HepG2 (cell line): ENCODE measurements around the gene ATRIP. TPM values are rescaled to one million over a fixed set of nuclear protein-coding genes. Genes with fewer than 3 reads are reported as not detected.

Experiments used
- ATAC-seq: fragments of 200-7000 bp; cut with Tn5 transposase; 3 replicates; pipeline ENCODE4 v1.9.1; 2020; ENCODE audit warnings: mild to moderate bottlenecking, moderate library complexity
- BruUV-seq: library from RNA; stranded (reverse); fragments of 400-500 nt; replicated peaks from 2 replicates; lab custom pipeline; 2021; lab: Mats Ljungman, UMichigan
- CTCF ChIA-PET: fragments of 300-600 bp; formaldehyde crosslinking; extraction: SDS; loops from one replicate; lab custom pipeline; 2021; ENCODE audit warnings: low total read pairs, inconsistent platforms, low intra/inter-chr PET ratio; lab: Yijun Ruan, JAX
- POLR2A ChIA-PET: fragments of 350-600 bp; sonication (Branson Sonifier 250); formaldehyde crosslinking; loops from one replicate; lab custom pipeline; 2020; ENCODE audit warnings: antibody characterized with exemption, inconsistent platforms; lab: Yijun Ruan, JAX
- DNase-seq: peaks from one replicate; pipeline ENCODE4 v3.0.0-alpha.2; 2015; ENCODE audit warnings: low spot score
- FAIRE-seq: peaks from 3 replicates; lab custom pipeline; 2011; peaks lifted over from hg19 to GRCh38; lab: Jason Lieb, UNC
- H2AFZ ChIP-seq: one replicate; pipeline ENCODE4 v1.6.1; 2011; ENCODE audit warnings: low read length, inconsistent platforms
- H3K27ac ChIP-seq: fragments of 300-600 bp; 3 replicates; pipeline ENCODE4 v1.8.0; 2011; ENCODE audit warnings: mixed run types, mild to moderate bottlenecking, mixed read lengths, low read length, inconsistent platforms; ENCODE audit not compliant: insufficient read depth; ENCODE audit errors: extremely low read length
- H3K27me3 ChIP-seq, 2 experiments: fragments of 200-600 bp in 1 of 2; 2 replicates in 1 of 2; 3 replicates in 1 of 2; pipeline versions ENCODE4 v1.6.0 to v1.8.0; 2011; ENCODE audit warnings: low read length in 2 of 2, mild to moderate bottlenecking in 2 of 2, moderate library complexity in 2 of 2, inconsistent platforms in 1 of 2; ENCODE audit not compliant: insufficient read depth in 2 of 2, control insufficient read depth in 1 of 2
- H3K36me3 ChIP-seq, 2 experiments: fragments of 200-600 bp in 1 of 2; replicated peaks in 1 of 2; 2 replicates in 1 of 2; 3 replicates in 1 of 2; pipeline versions ENCODE4 v1.5.1 to v1.8.0; 2011; ENCODE audit warnings: low read length in 2 of 2, inconsistent platforms in 1 of 2; ENCODE audit not compliant: insufficient read depth in 2 of 2, control insufficient read depth in 1 of 2
- H3K4me1 ChIP-seq: 2 replicates; pipeline ENCODE4 v1.5.1; 2012; ENCODE audit warnings: low read length, inconsistent platforms; ENCODE audit not compliant: insufficient read depth
- H3K4me2 ChIP-seq: 2 replicates; pipeline ENCODE4 v1.6.0; 2011; ENCODE audit warnings: low read depth, low read length, inconsistent platforms
- H3K4me3 ChIP-seq, 3 experiments: fragments of 200-600 bp in 1 of 3; sonication (generic), shearing (Covaris generic) in 1 of 3; replicated peaks in 1 of 3; 2 replicates each; pipeline ENCODE4 v1.5.1; 2011 to 2016; ENCODE audit warnings: low read length in 3 of 3, inconsistent platforms in 2 of 3, low read depth in 2 of 3, mild to moderate bottlenecking in 2 of 3, control low read depth in 1 of 3, mixed read lengths in 1 of 3; ENCODE audit not compliant: insufficient read depth in 1 of 3
- H3K79me2 ChIP-seq: one replicate; pipeline ENCODE4 v1.6.1; 2011; ENCODE audit warnings: low read length, inconsistent platforms; ENCODE audit not compliant: insufficient read depth
- H3K9ac ChIP-seq: 2 replicates; pipeline ENCODE4 v1.6.0; 2011; ENCODE audit warnings: mild to moderate bottlenecking, low read depth, low read length, inconsistent platforms; ENCODE audit not compliant: insufficient read depth
- H3K9me3 ChIP-seq: 2 replicates; pipeline ENCODE4 v1.5.1; 2012; ENCODE audit warnings: mild to moderate bottlenecking, low read length
- H4K20me1 ChIP-seq: 2 replicates; pipeline ENCODE4 v1.6.0; 2011; ENCODE audit warnings: inconsistent platforms, mild to moderate bottlenecking, low read length, moderate library complexity; ENCODE audit not compliant: insufficient read depth
- CCAR2 ChIP-seq: fragments of 200-400 bp; formaldehyde crosslinking; optimal IDR thresholded peaks from 2 replicates; pipeline ENCODE3; 2018; ENCODE audit warnings: low read depth, mild to moderate bottlenecking, low read length, moderate library complexity
- DNMT3B ChIP-seq: conservative IDR thresholded peaks from 2 replicates; pipeline ENCODE4 v1.6.1; 2016; ENCODE audit warnings: missing biosample characterization, control low read depth
- ETV6 ChIP-seq: sonication (generic); formaldehyde crosslinking; conservative IDR thresholded peaks from 2 replicates; pipeline ENCODE4 v1.4.0; 2020; ENCODE audit warnings: missing genetic modification reagents
- FOXM1 ChIP-seq: sonication (generic); formaldehyde crosslinking; IDR thresholded peaks from 2 replicates; pipeline ENCODE4 v1.5.0; 2020; ENCODE audit warnings: missing genetic modification reagents
- GLI4 ChIP-seq: sonication (generic); formaldehyde crosslinking; IDR thresholded peaks from 2 replicates; pipeline ENCODE4 v1.5.1; 2020; ENCODE audit warnings: missing genetic modification reagents, mild to moderate bottlenecking, moderate library complexity, borderline replicate concordance
- HINFP ChIP-seq: sonication (generic); formaldehyde crosslinking; IDR thresholded peaks from 2 replicates; pipeline ENCODE4 v1.4.0; 2020; ENCODE audit warnings: low read depth, mild to moderate bottlenecking, missing genetic modification reagents
- MBD4 ChIP-seq: IDR thresholded peaks from 2 replicates; pipeline ENCODE4 v1.6.1; 2012; ENCODE audit warnings: low read length, inconsistent platforms, borderline replicate concordance
- NFIB ChIP-seq: sonication (generic); formaldehyde crosslinking; IDR thresholded peaks from 2 replicates; pipeline ENCODE4 v1.9.0; 2021; ENCODE audit warnings: missing genetic modification reagents, mild to moderate bottlenecking, borderline replicate concordance
- SALL1 ChIP-seq: sonication (generic); formaldehyde crosslinking; IDR thresholded peaks from 2 replicates; pipeline ENCODE4 v1.8.0; 2022; ENCODE audit warnings: mild to moderate bottlenecking, missing genetic modification reagents
- ZNF362 ChIP-seq: sonication (generic); formaldehyde crosslinking; IDR thresholded peaks from 2 replicates; pipeline ENCODE4 v1.4.0; 2020; ENCODE audit warnings: missing genetic modification reagents, mild to moderate bottlenecking, borderline replicate concordance
- WGBS: methylation state at CpG from one replicate; pipeline ENCODE4 v1.1.6; 2017; ENCODE audit warnings: low lambda C conversion rate; 5-methylcytosine and 5-hydroxymethylcytosine counted together
- in situ Hi-C: cut with HindIII; loops from 2 replicates; pipeline ENCODE4 v1.10.0; 2017; ENCODE audit warnings: low pct_unique_long_range_greater_than_20kb; ENCODE audit not compliant: extremely low pct_ligation_motif_present
- intact Hi-C: fragments of 100-400 bp; cut with micrococcal nuclease; formaldehyde crosslinking; loops from one replicate; pipeline ENCODE4 v1.10.0; 2022; ENCODE audit not compliant: unreplicated experiment
- polyA plus RNA-seq, 8 experiments: library from polyadenylated mRNA; depleted of rRNA in 3 of 8; stranded (reverse) in 7 of 8; unstranded in 1 of 8; fragments of >200 nt; fragmentation: Illumina TruSeq in 4 of 8; extraction: Trizol in 4 of 8; gene quantifications; 2 replicates each; pipeline versions ENCODE4 v1.2.1 to v1.2.3, GENCODE V29; 2011 to 2016; ENCODE audit warnings: low read depth in 4 of 8, missing spikeins in 1 of 8, mixed read lengths in 1 of 8; ENCODE audit not compliant: insufficient read depth in 1 of 8
- total RNA-seq, 5 experiments: library from RNA; depleted of rRNA; stranded (reverse); fragments of >200 nt; fragmentation: Illumina TruSeq; extraction: Trizol; gene quantifications; 2 replicates each; pipeline ENCODE4 v1.2.3, GENCODE V29; 2016; ENCODE audit warnings: low read depth in 1 of 5

The ATRIP gene
- total and polyA plus RNA-seq, 2 of the 13 experiments (the other 11 are each of a cell fraction or from before 2014, with no cell fraction given), result 5.1 to 12.5 TPM

- no peaks in the 10 kb centered on the region for H4K20me1 ChIP-seq
- in situ Hi-C loops (loop anchor here (5.0 kb wide), 1 partner anchor 35 kb away; a partner anchor contains a TSS), intact Hi-C loops (no loop called here)
- H3K36me3 ChIP-seq, result no peaks in the 10 kb centered on the region
- H3K4me1 ChIP-seq, result peaks cover 33% of the 10 kb centered on the region
- 73% methylated on average over 5 of the region's 5 CpGs for WGBS
- DNase-seq, result no peak
- H3K27ac ChIP-seq, result no peak overlapping the region
- peaks cover 4% of the 10 kb centered on the region; the same call in 1 of the 2 replicates for H3K9me3 ChIP-seq
- no peak for FAIRE-seq
- ChIA-PET CTCF (no interaction called here), POLR2A (interaction anchor here (0.9 to 1.2 kb wide), 2 partner anchors 29 kb away, joined by 4 to 7 read pairs; no protein-coding TSS in a partner anchor)
- no peak for ATAC-seq
- H3K4me3 ChIP-seq, result no peak overlapping the region
- H3K79me2 ChIP-seq, result no peaks in the 10 kb centered on the region
- no peak for TF ChIP-seq SALL1 (CRISPR knock-in tag)
- TF ChIP-seq ETV6 (CRISPR knock-in tag), result no peak
- no peak for TF ChIP-seq MBD4
- no peak for TF ChIP-seq DNMT3B
- no peak for TF ChIP-seq ZNF362 (CRISPR knock-in tag)
- TF ChIP-seq NFIB (CRISPR knock-in tag), result no peak
- no peak for TF ChIP-seq GLI4 (CRISPR knock-in tag)
- TF ChIP-seq CCAR2, result no peak
- TF ChIP-seq FOXM1 (CRISPR knock-in tag), result no peak
- no peak for TF ChIP-seq HINFP (CRISPR knock-in tag)
- no peak overlapping the region for H3K4me2 ChIP-seq
- H3K27me3 ChIP-seq, result peaks cover 0 to 8% of the 10 kb centered on the region in 2 experiments; a peak in 1 of 5 replicates
- no TSS peak for BruUV-seq
- no peak overlapping the region for H3K9ac ChIP-seq
- H2AFZ ChIP-seq, result no peak overlapping the region
These were observed 55.6 kb downstream of the ATRIP start for GRCh38 chr3:48502121-48502520.
